Measurements from ENCODE around the gene UIMC1.
"Not testable (repeated sequence)": the region's sequence is repeated elsewhere in the genome, so short reads cannot be mapped to it uniquely, and the experiment has no call there.

UIMC1 gene

GRCh38 chr5:176995896-176996767 is 10.4 kb downstream of the UIMC1 start:
- H3K4me1 Mint-ChIP-seq (ENCODE audit: low read depth): peaks cover 43% of the 10 kb centered on the region
- H3K36me3 Mint-ChIP-seq (ENCODE audit: low read depth): peaks cover 30% of the 10 kb centered on the region
- no peaks in the 10 kb centered on the region for H3K9me3 Mint-ChIP-seq
- H3K4me3 Mint-ChIP-seq: no peak overlapping the region
- peak overlapping the region; percentile 75 for H3K27ac Mint-ChIP-seq
- H3K27me3 Mint-ChIP-seq: no peaks in the 10 kb centered on the region

- Mint-ChIP-seq H3K4me3 (no peak overlapping the region), H3K9me3 (no peaks in the 10 kb centered on the region), H3K4me1 (ENCODE audit: low read depth) (peaks cover 39% of the 10 kb centered on the region)
These were observed 11.5 kb downstream of the UIMC1 start for GRCh38 chr5:176995122-176995490.

GRCh38 chr5:176994460-176995121 is 12.0 kb downstream of the UIMC1 start:
- no peak overlapping the region for H3K4me3 Mint-ChIP-seq
- peaks cover 37% of the 10 kb centered on the region for H3K4me1 Mint-ChIP-seq (ENCODE audit: low read depth)
- peaks cover 23% of the 10 kb centered on the region for H3K36me3 Mint-ChIP-seq (ENCODE audit: low read depth)
- no peaks in the 10 kb centered on the region for H3K27me3 Mint-ChIP-seq
- H3K27ac Mint-ChIP-seq: peak overlapping the region; percentile 16
- no peaks in the 10 kb centered on the region for H3K9me3 Mint-ChIP-seq

More at GRCh38 chr5:176995122-176995490, 11.5 kb downstream of the UIMC1 start:
- H3K27ac Mint-ChIP-seq: peak overlapping the region; percentile 16
- peaks cover 24% of the 10 kb centered on the region for H3K36me3 Mint-ChIP-seq (ENCODE audit: low read depth)
- no peaks in the 10 kb centered on the region for H3K27me3 Mint-ChIP-seq

GRCh38 chr5:176993081-176993480 is 13.5 kb downstream of the UIMC1 start:
- peaks cover 24% of the 10 kb centered on the region for H3K36me3 Mint-ChIP-seq (ENCODE audit: low read depth)
- H3K9me3 Mint-ChIP-seq, H3K27me3 Mint-ChIP-seq, H3K4me3 Mint-ChIP-seq, H3K27ac Mint-ChIP-seq: not testable (repeated sequence)
- peaks cover 43% of the 10 kb centered on the region for H3K4me1 Mint-ChIP-seq (ENCODE audit: low read depth)

GRCh38 chr5:176987583-176987982 is 19.0 kb downstream of the UIMC1 start:
- Mint-ChIP-seq H3K4me3 (no peak overlapping the region), H3K9me3 (no peaks in the 10 kb centered on the region), H3K27me3 (no peaks in the 10 kb centered on the region), H3K36me3 (ENCODE audit: low read depth) (peaks cover 8% of the 10 kb centered on the region), H3K27ac (no peak overlapping the region), H3K4me1 (ENCODE audit: low read depth) (peaks cover 36% of the 10 kb centered on the region)

- no peaks in the 10 kb centered on the region for H3K9me3 Mint-ChIP-seq
- H3K27ac Mint-ChIP-seq: peak overlapping the region; percentile 49
- H3K4me1 Mint-ChIP-seq (ENCODE audit: low read depth): peaks cover 34% of the 10 kb centered on the region
- peaks cover 15% of the 10 kb centered on the region for H3K36me3 Mint-ChIP-seq (ENCODE audit: low read depth)
- no peak overlapping the region for H3K4me3 Mint-ChIP-seq
- H3K27me3 Mint-ChIP-seq: no peaks in the 10 kb centered on the region
These were observed 20.3 kb downstream of the UIMC1 start for GRCh38 chr5:176986280-176986679.

- no peaks in the 10 kb centered on the region for H3K27me3 Mint-ChIP-seq
- peak overlapping the region; percentile 49 for H3K27ac Mint-ChIP-seq
- no peak overlapping the region for H3K4me3 Mint-ChIP-seq
- H3K4me1 Mint-ChIP-seq (ENCODE audit: low read depth): peaks cover 34% of the 10 kb centered on the region
- H3K9me3 Mint-ChIP-seq: no peaks in the 10 kb centered on the region
- peaks cover 20% of the 10 kb centered on the region for H3K36me3 Mint-ChIP-seq (ENCODE audit: low read depth)
These were observed 21.1 kb downstream of the UIMC1 start for GRCh38 chr5:176985516-176985915.

- H3K27me3 Mint-ChIP-seq, H3K27ac Mint-ChIP-seq, H3K9me3 Mint-ChIP-seq, H3K4me3 Mint-ChIP-seq: not testable (repeated sequence)
- peaks cover 36% of the 10 kb centered on the region for H3K4me1 Mint-ChIP-seq (ENCODE audit: low read depth)
- H3K36me3 Mint-ChIP-seq (ENCODE audit: low read depth): peaks cover 30% of the 10 kb centered on the region
These were observed 22.4 kb downstream of the UIMC1 start for GRCh38 chr5:176984176-176984575.

GRCh38 chr5:176983593-176983992 is 23.0 kb downstream of the UIMC1 start:
- H3K27ac Mint-ChIP-seq, H3K27me3 Mint-ChIP-seq, H3K4me3 Mint-ChIP-seq, H3K9me3 Mint-ChIP-seq: not testable (repeated sequence)
- peaks cover 34% of the 10 kb centered on the region for H3K4me1 Mint-ChIP-seq (ENCODE audit: low read depth)
- H3K36me3 Mint-ChIP-seq (ENCODE audit: low read depth): peaks cover 36% of the 10 kb centered on the region

GRCh38 chr5:176983112-176983511 is 23.5 kb downstream of the UIMC1 start:
- not testable (repeated sequence) for H3K27me3 Mint-ChIP-seq, H3K27ac Mint-ChIP-seq, H3K9me3 Mint-ChIP-seq, H3K4me3 Mint-ChIP-seq
- H3K36me3 Mint-ChIP-seq (ENCODE audit: low read depth): peaks cover 32% of the 10 kb centered on the region
- H3K4me1 Mint-ChIP-seq (ENCODE audit: low read depth): peaks cover 29% of the 10 kb centered on the region

GRCh38 chr5:176980818-176981217 is 25.8 kb downstream of the UIMC1 start:
- Mint-ChIP-seq H3K4me1 (ENCODE audit: low read depth) (peaks cover 15% of the 10 kb centered on the region), H3K4me3 (no peak overlapping the region), H3K27ac (no peak overlapping the region), H3K36me3 (ENCODE audit: low read depth) (peaks cover 38% of the 10 kb centered on the region), H3K27me3 (no peaks in the 10 kb centered on the region), H3K9me3 (no peaks in the 10 kb centered on the region)

GRCh38 chr5:176979669-176980068 is 26.9 kb downstream of the UIMC1 start:
- H3K27me3 Mint-ChIP-seq: no peaks in the 10 kb centered on the region
- H3K9me3 Mint-ChIP-seq: no peaks in the 10 kb centered on the region
- peaks cover 50% of the 10 kb centered on the region for H3K36me3 Mint-ChIP-seq (ENCODE audit: low read depth)
- peak overlapping the region; percentile 24 for H3K27ac Mint-ChIP-seq
- no peak overlapping the region for H3K4me3 Mint-ChIP-seq
- H3K4me1 Mint-ChIP-seq (ENCODE audit: low read depth): peaks cover 8% of the 10 kb centered on the region

- H3K4me3 Mint-ChIP-seq: no peak overlapping the region
- H3K27me3 Mint-ChIP-seq: no peaks in the 10 kb centered on the region
- H3K27ac Mint-ChIP-seq: no peak overlapping the region
- peaks cover 56% of the 10 kb centered on the region for H3K36me3 Mint-ChIP-seq (ENCODE audit: low read depth)
- H3K9me3 Mint-ChIP-seq: no peaks in the 10 kb centered on the region
- H3K4me1 Mint-ChIP-seq (ENCODE audit: low read depth): peaks cover 3% of the 10 kb centered on the region
These were observed 40.9 kb downstream of the UIMC1 start for GRCh38 chr5:176965633-176966032.

GRCh38 chr5:176959051-176959450 is 47.5 kb downstream of the UIMC1 start:
- no peaks in the 10 kb centered on the region for H3K27me3 Mint-ChIP-seq
- H3K4me3 Mint-ChIP-seq: no peak overlapping the region
- no peak overlapping the region for H3K27ac Mint-ChIP-seq
- peaks cover 3% of the 10 kb centered on the region for H3K4me1 Mint-ChIP-seq (ENCODE audit: low read depth)
- no peaks in the 10 kb centered on the region for H3K9me3 Mint-ChIP-seq
- H3K36me3 Mint-ChIP-seq (ENCODE audit: low read depth): peaks cover 43% of the 10 kb centered on the region

GRCh38 chr5:176956756-176957155 is 49.8 kb downstream of the UIMC1 start:
- no peaks in the 10 kb centered on the region for H3K9me3 Mint-ChIP-seq
- H3K27me3 Mint-ChIP-seq: no peaks in the 10 kb centered on the region
- peaks cover 53% of the 10 kb centered on the region for H3K36me3 Mint-ChIP-seq (ENCODE audit: low read depth)
- H3K4me1 Mint-ChIP-seq (ENCODE audit: low read depth): no peaks in the 10 kb centered on the region
- no peak overlapping the region for H3K27ac Mint-ChIP-seq
- no peak overlapping the region for H3K4me3 Mint-ChIP-seq
